ENCODE results near the gene TBR1. TPM values are rescaled to one million over a fixed set of nuclear protein-coding genes. Genes with fewer than 3 reads are reported as not detected.

Gene TBR1
- total RNA-seq, 2 donors from 2014 or later = not detected

GRCh38 chr2:161426922-161427663, 11.0 kb downstream of the TBR1 start:
- H3K9me3 ChIP-seq = no peaks in the 10 kb centered on the region
- H3K27ac ChIP-seq = no peak overlapping the region
- ATAC-seq (no peak), DNase-seq (no peak)
- peaks cover 24% of the 10 kb centered on the region for H3K4me1 ChIP-seq
- TF ChIP-seq, protein P1, sequence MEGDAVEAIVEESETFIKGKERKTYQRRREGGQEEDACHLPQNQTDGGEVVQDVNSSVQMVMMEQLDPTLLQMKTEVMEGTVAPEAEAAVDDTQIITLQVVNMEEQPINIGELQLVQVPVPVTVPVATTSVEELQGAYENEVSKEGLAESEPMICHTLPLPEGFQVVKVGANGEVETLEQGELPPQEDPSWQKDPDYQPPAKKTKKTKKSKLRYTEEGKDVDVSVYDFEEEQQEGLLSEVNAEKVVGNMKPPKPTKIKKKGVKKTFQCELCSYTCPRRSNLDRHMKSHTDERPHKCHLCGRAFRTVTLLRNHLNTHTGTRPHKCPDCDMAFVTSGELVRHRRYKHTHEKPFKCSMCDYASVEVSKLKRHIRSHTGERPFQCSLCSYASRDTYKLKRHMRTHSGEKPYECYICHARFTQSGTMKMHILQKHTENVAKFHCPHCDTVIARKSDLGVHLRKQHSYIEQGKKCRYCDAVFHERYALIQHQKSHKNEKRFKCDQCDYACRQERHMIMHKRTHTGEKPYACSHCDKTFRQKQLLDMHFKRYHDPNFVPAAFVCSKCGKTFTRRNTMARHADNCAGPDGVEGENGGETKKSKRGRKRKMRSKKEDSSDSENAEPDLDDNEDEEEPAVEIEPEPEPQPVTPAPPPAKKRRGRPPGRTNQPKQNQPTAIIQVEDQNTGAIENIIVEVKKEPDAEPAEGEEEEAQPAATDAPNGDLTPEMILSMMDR (IDR thresholded peaks at IDR 0.05) = peak in 1 of 7 experiments; percentile 17
- TF ChIP-seq POLR2A (IDR thresholded peaks at IDR 0.05) = no peak
- intact Hi-C loops (cut with DNase I) = no loop called here
- 7 to 10% methylated on average over 23 to 53 of the region's 54 CpGs for WGBS, 2 donors
- H3K36me3 ChIP-seq (replicated peaks in 1 of 2; ENCODE audit: insufficient read depth in 1 of 2, low read depth in 2 of 2) = no peaks in the 10 kb centered on the region
- peaks cover 0 to 48% of the 10 kb centered on the region in 2 donors for H3K27me3 ChIP-seq
- no peak overlapping the region for H3K4me3 ChIP-seq

- H3K27me3 ChIP-seq = peaks cover 0 to 47% of the 10 kb centered on the region in 2 donors
- H3K36me3 ChIP-seq (replicated peaks in 1 of 2; ENCODE audit: insufficient read depth in 1 of 2, low read depth in 2 of 2) = no peaks in the 10 kb centered on the region
- DNase-seq (no peak), ATAC-seq (no peak)
- H3K4me3 ChIP-seq = no peak overlapping the region
- intact Hi-C loops (cut with DNase I) = no loop called here
- WGBS, 2 donors = 21 to 33% methylated on average over 40 to 56 of the region's 64 CpGs
- H3K27ac ChIP-seq = no peak overlapping the region
- TF ChIP-seq, protein P1 (IDR thresholded peaks at IDR 0.05) = no peak
- no peak for TF ChIP-seq POLR2A (IDR thresholded peaks at IDR 0.05)
- H3K9me3 ChIP-seq = no peaks in the 10 kb centered on the region
- H3K4me1 ChIP-seq = peaks cover 24% of the 10 kb centered on the region
Measured at GRCh38 chr2:161427664-161428587, 11.8 kb downstream of the TBR1 start.

- intact Hi-C loops (cut with DNase I) = no loop called here
- Histone ChIP-seq H3K27ac (no peak overlapping the region), H3K36me3 (replicated peaks in 1 of 2; ENCODE audit: insufficient read depth in 1 of 2, low read depth in 2 of 2) (no peaks in the 10 kb centered on the region), H3K9me3 (no peaks in the 10 kb centered on the region), H3K4me1 (peaks cover 10% of the 10 kb centered on the region), H3K4me3 (no peak overlapping the region), H3K27me3 (peaks cover 0 to 23% of the 10 kb centered on the region in 2 donors)
- 47 to 57% methylated on average over 2 of the region's 2 CpGs for WGBS, 2 donors
- ATAC-seq (no peak), DNase-seq (no peak)
- TF ChIP-seq, protein P1 (IDR thresholded peaks at IDR 0.05) = no peak
- no peak for TF ChIP-seq POLR2A (IDR thresholded peaks at IDR 0.05)
Measured at GRCh38 chr2:161430386-161430785, 14.3 kb downstream of the TBR1 start.

DNA sequence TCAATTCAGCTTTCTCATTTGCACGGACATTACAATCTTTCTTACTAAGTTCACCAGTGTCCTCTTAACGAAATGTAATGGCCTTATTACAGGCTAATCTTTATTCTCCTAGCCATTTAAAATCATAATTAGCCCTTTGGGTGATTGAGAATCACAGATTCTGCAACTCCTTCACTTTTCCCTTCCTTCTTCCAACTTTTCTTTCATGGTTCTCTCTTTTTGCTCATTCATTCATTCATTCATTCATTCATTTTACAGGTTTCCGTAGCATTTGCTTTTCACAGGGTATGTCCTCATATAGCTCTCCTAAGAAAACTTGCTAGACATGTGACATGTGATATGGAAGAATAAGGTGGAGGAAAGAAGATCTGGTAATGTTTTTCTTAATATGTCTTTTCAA, 16.0 kb downstream of the TBR1 start:
- ATAC-seq (no peak), DNase-seq (no peak)
- 73 to 83% methylated on average over 3 of the region's 3 CpGs for WGBS, 2 donors
- Histone ChIP-seq H3K4me3 (no peak overlapping the region), H3K27me3 (peaks cover 0 to 13% of the 10 kb centered on the region in 2 donors), H3K9me3 (no peaks in the 10 kb centered on the region), H3K4me1 (peaks cover 4% of the 10 kb centered on the region), H3K36me3 (replicated peaks in 1 of 2; ENCODE audit: insufficient read depth in 1 of 2, low read depth in 2 of 2) (no peaks in the 10 kb centered on the region), H3K27ac (no peak overlapping the region)
- TF ChIP-seq POLR2A (IDR thresholded peaks at IDR 0.05) = no peak
- TF ChIP-seq, protein P1 (IDR thresholded peaks at IDR 0.05) = no peak
- intact Hi-C loops (cut with DNase I) = no loop called here
